ENCODE measurements around the gene TBX2. TPM values are rescaled to one million over a fixed set of nuclear protein-coding genes. Genes with fewer than 3 reads are reported as not detected.

TBX2 gene
- total RNA-seq, 1 donor from 2014 or later, result 0.23 TPM

DNA sequence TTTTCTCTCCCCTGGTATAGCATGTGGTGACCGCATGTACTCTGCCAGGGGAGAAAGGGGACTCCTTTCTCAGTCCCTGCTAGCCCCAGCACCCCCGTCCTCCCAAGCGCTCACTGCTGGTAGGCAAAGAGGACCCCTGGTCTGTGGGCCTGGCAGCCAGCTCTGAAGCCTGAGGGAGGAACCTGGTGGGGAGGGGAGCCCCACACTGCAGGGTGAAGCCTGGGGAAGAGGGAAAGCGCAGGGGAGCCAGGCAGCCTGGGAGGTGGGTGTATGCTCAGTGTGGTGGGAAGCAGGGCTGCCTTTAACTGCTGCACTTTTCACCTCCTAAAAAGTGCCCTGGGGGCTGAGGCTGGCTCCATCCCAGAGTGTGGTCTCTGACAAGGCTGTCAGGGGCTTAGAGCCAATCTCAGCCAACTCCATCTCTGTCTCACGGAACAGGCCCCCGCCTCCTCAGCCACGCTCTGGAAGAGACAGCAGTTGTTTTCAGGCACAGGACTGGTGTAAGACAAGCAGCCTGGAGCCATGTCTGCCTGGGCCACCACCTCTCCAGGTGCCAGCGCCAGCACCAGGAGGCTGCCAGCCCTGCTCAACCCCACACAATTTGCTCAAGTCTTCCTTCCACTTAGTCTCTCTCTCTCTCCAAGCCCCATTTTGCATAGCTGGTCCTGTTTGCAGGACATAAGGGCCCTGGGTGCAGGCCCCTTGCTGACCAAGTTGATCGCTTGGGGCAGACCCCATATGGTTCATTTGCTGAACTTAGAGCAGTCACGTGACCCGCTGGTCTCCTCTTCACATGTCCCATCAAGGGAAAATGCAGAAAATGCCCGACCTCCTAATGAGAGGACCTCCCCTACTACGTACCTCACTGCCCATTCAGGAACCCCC lies 14.7 kb upstream of the TBX2 start:
- no peak overlapping the region for H3K4me3 Mint-ChIP-seq (ENCODE audit: unreplicated experiment)

DNA sequence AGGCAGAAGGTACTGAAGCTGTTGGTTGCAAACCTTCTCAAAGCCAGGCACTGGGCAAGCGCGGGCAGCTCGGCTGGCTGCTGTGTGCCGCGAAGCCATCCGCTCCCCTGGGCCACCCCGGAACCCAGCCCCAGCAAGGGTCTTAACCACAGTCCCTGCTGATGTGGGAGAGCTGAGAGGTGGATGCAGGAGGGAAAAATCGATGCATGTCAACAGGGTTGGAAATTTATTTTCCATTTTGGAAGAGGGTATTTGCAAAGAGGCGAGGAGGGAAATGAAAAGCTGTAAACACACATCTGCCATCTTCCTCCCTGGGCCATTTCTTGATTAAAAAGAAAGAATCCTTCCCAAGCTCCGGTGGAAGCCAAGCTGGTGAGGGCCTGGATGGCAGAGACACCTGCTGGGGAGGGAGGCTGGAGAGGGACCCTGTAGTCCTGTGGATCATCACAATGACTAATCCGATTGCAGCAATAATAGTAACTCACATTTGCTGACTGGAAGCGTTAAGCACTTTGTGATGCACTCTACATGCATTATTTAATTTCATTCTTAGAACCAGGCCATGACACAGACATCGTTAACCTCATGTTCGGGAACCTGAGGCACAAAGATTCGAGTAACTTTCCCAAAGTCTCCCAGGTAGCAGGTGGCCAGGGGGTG lies 13.9 kb upstream of the TBX2 start:
- TF ChIP-seq CTCF (IDR thresholded peaks at IDR 0.05; ENCODE audit: unreplicated experiment), result no peak
- H3K4me1 Mint-ChIP-seq (ENCODE audit: unreplicated experiment), result peaks cover 5% of the 10 kb centered on the region
- H3K9me3 Mint-ChIP-seq (ENCODE audit: unreplicated experiment), result no peaks in the 10 kb centered on the region
- peaks cover 4% of the 10 kb centered on the region for H3K27me3 Mint-ChIP-seq (ENCODE audit: unreplicated experiment)
- no peak for DNase-seq (ENCODE audit: low spot score)
- H3K36me3 Mint-ChIP-seq (ENCODE audit: low read depth, unreplicated experiment), result no peaks in the 10 kb centered on the region
- no peak overlapping the region for H3K4me3 Mint-ChIP-seq (ENCODE audit: unreplicated experiment)
- no peak overlapping the region for H3K27ac Mint-ChIP-seq (ENCODE audit: unreplicated experiment)

More for the DNA sequence above, 14.7 kb upstream of the TBX2 start:
- Mint-ChIP-seq H3K36me3 (ENCODE audit: low read depth, unreplicated experiment) (no peaks in the 10 kb centered on the region), H3K27me3 (ENCODE audit: unreplicated experiment) (peaks cover 4% of the 10 kb centered on the region), H3K9me3 (ENCODE audit: unreplicated experiment) (no peaks in the 10 kb centered on the region), H3K4me1 (ENCODE audit: unreplicated experiment) (peaks cover 5% of the 10 kb centered on the region), H3K27ac (ENCODE audit: unreplicated experiment) (no peak overlapping the region)
- no peak for DNase-seq (ENCODE audit: low spot score)
- no peak for TF ChIP-seq CTCF (IDR thresholded peaks at IDR 0.05; ENCODE audit: unreplicated experiment)

DNA sequence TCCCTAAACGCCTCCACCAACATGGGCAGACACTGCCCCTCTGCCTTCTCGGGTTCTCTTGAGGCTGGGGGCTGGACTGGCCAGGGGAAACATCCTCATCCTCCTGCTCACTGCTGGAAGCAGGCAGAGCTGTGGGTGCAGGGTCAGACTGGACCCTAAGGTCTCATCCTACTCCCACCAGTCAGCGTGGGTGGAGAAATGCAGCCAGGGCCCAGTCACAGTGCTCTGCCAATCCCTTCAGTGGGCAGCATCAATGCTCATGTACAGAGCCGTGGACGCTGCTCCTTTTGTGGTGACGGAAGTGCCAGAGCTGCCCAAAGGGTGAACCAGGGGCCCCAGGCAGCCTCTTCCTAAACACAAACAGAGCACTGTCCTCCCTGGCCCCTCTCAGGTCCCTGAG lies 13.4 kb upstream of the TBX2 start:
- H3K4me1 Mint-ChIP-seq (ENCODE audit: unreplicated experiment), result peaks cover 5% of the 10 kb centered on the region
- DNase-seq (ENCODE audit: low spot score), result no peak
- H3K27ac Mint-ChIP-seq (ENCODE audit: unreplicated experiment), result no peak overlapping the region
- H3K4me3 Mint-ChIP-seq (ENCODE audit: unreplicated experiment), result no peak overlapping the region
- no peaks in the 10 kb centered on the region for H3K36me3 Mint-ChIP-seq (ENCODE audit: low read depth, unreplicated experiment)
- no peaks in the 10 kb centered on the region for H3K9me3 Mint-ChIP-seq (ENCODE audit: unreplicated experiment)
- TF ChIP-seq CTCF (IDR thresholded peaks at IDR 0.05; ENCODE audit: unreplicated experiment), result no peak
- H3K27me3 Mint-ChIP-seq (ENCODE audit: unreplicated experiment), result peaks cover 4% of the 10 kb centered on the region

- Mint-ChIP-seq H3K27ac (ENCODE audit: unreplicated experiment) (no peak overlapping the region), H3K9me3 (ENCODE audit: unreplicated experiment) (no peaks in the 10 kb centered on the region), H3K4me3 (ENCODE audit: unreplicated experiment) (no peak overlapping the region), H3K27me3 (ENCODE audit: unreplicated experiment) (peaks cover 4% of the 10 kb centered on the region), H3K36me3 (ENCODE audit: low read depth, unreplicated experiment) (peaks cover under 1% of the 10 kb centered on the region), H3K4me1 (ENCODE audit: unreplicated experiment) (peaks cover 5% of the 10 kb centered on the region)
- DNase-seq (ENCODE audit: low spot score), result no peak
- no peak for TF ChIP-seq CTCF (IDR thresholded peaks at IDR 0.05; ENCODE audit: unreplicated experiment)
Observed at GRCh38 chr17:61387011-61387410, 12.6 kb upstream of the TBX2 start.
